Uterus (tissue), 4 donors: ENCODE results near the gene COL6A3. TPM values are rescaled to one million over a fixed set of nuclear protein-coding genes. Genes with fewer than 3 reads are reported as not detected.

Experiments used
- DNase-seq, 2 donors: peaks; one replicate each; pipeline ENCODE4 v3.0.0-alpha.2; 2019 to 2020
- H3K27ac ChIP-seq, 2 donors: fragments of 200-600 bp; sonication (generic); 1 replicate in 1 of 2; 2 replicates in 1 of 2; pipeline ENCODE4 v1.5.1; 2016 to 2018
- H3K27me3 ChIP-seq, 2 donors: fragments of 200-600 bp; sonication (generic); one replicate each; pipeline ENCODE4 v1.5.1; 2018 to 2019; ENCODE audit warnings: control low read depth in 1 of 2
- H3K36me3 ChIP-seq, 2 donors: fragments of 200-600 bp; sonication (generic); one replicate each; pipeline ENCODE4 v1.5.1; 2019; ENCODE audit warnings: control low read depth in 1 of 2
- H3K4me1 ChIP-seq, 2 donors: fragments of 200-600 bp; sonication (generic); one replicate each; pipeline ENCODE4 v1.5.1; 2018 to 2019; ENCODE audit warnings: control low read depth in 1 of 2
- H3K4me3 ChIP-seq, 2 donors: fragments of 200-600 bp; sonication (generic); 1 replicate in 1 of 2; 2 replicates in 1 of 2; pipeline ENCODE4 v1.5.1; 2018 to 2019; ENCODE audit warnings: mild to moderate bottlenecking in 1 of 2
- H3K9me3 ChIP-seq, 2 donors: fragments of 200-600 bp; sonication (generic); one replicate each; pipeline ENCODE4 v1.5.1; 2019; ENCODE audit warnings: control low read depth in 1 of 2
- POLR2A ChIP-seq, 2 donors: fragments of 450-650 bp; IDR thresholded peaks; one replicate each; pipeline ENCODE4 v1.6.1; 2016; ENCODE audit warnings: antibody characterized with exemption in 2 of 2, mild to moderate bottlenecking in 1 of 2, moderate library complexity in 1 of 2
- intact Hi-C: fragments of 100-400 bp; cut with DNase I; formaldehyde crosslinking; loops from one replicate; pipeline ENCODE4 v1.15.1; 2023; ENCODE audit warnings: low total_unique reads
- total RNA-seq, 4 donors: library from RNA; depleted of rRNA in 3 of 4; stranded (reverse); fragments of >200 nt in 3 of 4; gene quantifications; one replicate each; pipeline versions ENCODE4 v1.1.0 to v1.2.4, GENCODE V29; 2014 to 2023
- TF ChIP-seq, protein P1 (sequence below), 4 experiments: fragments of 200-600 bp in 2 of 4; fragments of 450-650 bp in 2 of 4; sonication (generic) in 2 of 4; IDR thresholded peaks; one replicate each; pipeline ENCODE4 v1.5.1; 2016 to 2019; ENCODE audit warnings: antibody characterized with exemption in 4 of 4, mild to moderate bottlenecking in 2 of 4, moderate library complexity in 1 of 4
- donor health status: DM: yes; HTN: yes; CAD: no.

COL6A3 gene
- total RNA-seq, 4 donors from 2014 or later: 164 to 1,719 (median 447) TPM

DNA sequence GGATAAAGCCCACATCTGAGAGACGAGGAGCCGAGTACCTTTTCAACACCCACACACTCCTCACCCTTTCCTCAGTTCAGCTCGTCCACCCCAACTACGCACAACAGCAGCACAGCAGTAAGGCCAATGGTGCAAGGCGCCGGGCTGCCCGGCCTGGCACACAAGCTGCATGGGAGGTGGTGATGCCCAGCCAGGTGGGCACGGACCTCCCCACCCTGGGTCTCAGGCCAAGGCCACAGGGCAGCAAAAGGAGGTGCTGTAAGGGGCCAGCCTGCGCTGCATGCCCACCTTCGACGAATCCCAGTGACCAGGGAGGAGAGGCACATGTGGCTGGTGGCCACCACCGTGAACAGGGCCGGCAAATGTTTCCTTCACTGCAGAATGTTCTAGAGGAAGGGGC lies 36.6 kb upstream of the COL6A3 start:
- Histone ChIP-seq H3K4me1 (peaks cover 6 to 16% of the 10 kb centered on the region in 2 donors), H3K9me3 (no peaks in the 10 kb centered on the region), H3K27me3 (no peaks in the 10 kb centered on the region), H3K4me3 (no peak overlapping the region), H3K27ac (peak overlapping the region; percentile 77 to 80), H3K36me3 (no peaks in the 10 kb centered on the region)
- DNase-seq: no peak
- intact Hi-C loops: no loop called here
- TF ChIP-seq POLR2A (IDR thresholded peaks at IDR 0.05): no peak
- TF ChIP-seq, protein P1, sequence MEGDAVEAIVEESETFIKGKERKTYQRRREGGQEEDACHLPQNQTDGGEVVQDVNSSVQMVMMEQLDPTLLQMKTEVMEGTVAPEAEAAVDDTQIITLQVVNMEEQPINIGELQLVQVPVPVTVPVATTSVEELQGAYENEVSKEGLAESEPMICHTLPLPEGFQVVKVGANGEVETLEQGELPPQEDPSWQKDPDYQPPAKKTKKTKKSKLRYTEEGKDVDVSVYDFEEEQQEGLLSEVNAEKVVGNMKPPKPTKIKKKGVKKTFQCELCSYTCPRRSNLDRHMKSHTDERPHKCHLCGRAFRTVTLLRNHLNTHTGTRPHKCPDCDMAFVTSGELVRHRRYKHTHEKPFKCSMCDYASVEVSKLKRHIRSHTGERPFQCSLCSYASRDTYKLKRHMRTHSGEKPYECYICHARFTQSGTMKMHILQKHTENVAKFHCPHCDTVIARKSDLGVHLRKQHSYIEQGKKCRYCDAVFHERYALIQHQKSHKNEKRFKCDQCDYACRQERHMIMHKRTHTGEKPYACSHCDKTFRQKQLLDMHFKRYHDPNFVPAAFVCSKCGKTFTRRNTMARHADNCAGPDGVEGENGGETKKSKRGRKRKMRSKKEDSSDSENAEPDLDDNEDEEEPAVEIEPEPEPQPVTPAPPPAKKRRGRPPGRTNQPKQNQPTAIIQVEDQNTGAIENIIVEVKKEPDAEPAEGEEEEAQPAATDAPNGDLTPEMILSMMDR (IDR thresholded peaks at IDR 0.05): no peak

DNA sequence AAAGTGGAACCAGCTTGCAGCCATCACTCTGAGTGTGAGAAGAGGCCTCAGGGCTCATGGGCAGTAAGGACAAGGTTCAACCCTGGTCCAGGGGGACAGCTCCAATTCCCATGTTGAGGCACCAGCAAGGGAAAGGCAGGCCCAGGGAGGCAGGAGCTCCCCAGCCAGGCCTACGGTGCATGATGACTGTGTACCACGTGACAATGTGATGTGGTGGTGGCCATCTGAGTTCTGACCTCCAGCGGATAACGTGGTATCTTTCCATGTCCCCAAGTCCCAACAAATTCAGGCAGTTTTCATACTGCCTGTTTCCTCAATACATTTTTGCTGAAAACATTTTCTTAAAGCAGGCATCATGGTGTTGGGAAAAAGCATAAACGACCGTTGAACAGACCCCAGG lies 36.1 kb upstream of the COL6A3 start:
- DNase-seq: no peak
- intact Hi-C loops: no loop called here
- no peak overlapping the region for H3K4me3 ChIP-seq
- H3K4me1 ChIP-seq: peaks cover 6 to 15% of the 10 kb centered on the region in 2 donors
- no peaks in the 10 kb centered on the region for H3K27me3 ChIP-seq
- no peaks in the 10 kb centered on the region for H3K9me3 ChIP-seq
- H3K27ac ChIP-seq: peak overlapping the region; percentile 77 to 80
- H3K36me3 ChIP-seq: no peaks in the 10 kb centered on the region
- TF ChIP-seq, protein P1 (IDR thresholded peaks at IDR 0.05): no peak
- no peak for TF ChIP-seq POLR2A (IDR thresholded peaks at IDR 0.05)

DNA sequence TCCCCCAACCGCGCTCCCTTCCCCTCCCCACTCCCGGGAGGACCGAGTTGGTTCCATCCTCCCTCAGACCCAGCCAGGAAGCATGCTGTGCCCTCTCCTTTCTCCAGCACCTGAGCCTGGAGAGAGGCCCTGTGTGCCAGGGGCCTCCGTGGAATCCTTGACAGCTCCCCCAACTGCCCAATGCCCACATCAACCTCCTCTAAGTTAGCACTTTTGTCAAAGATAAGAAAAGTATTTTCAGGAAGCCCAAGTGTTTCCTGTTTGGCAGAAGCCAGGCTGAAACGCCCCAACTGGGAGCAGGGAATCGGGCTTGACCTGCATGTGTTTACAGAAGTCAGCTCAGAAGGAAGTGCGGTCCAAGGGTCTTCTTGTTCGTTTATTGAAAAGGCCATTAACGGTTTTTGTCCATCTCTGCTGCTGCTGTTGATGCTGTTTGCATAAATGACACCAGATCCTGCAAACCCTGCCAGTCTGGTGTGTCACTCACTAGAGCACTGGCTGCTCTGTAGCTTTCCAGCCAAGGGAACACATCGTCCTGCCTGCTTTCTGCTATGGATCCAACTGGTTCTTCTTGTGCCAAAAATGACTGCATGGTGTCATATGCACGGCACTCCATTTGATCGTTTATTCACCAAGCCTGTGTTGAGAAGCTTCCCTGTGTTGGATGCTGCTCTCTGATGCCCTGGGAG lies 35.4 kb upstream of the COL6A3 start:
- DNase-seq: peak; percentile 66 to 78

DNA sequence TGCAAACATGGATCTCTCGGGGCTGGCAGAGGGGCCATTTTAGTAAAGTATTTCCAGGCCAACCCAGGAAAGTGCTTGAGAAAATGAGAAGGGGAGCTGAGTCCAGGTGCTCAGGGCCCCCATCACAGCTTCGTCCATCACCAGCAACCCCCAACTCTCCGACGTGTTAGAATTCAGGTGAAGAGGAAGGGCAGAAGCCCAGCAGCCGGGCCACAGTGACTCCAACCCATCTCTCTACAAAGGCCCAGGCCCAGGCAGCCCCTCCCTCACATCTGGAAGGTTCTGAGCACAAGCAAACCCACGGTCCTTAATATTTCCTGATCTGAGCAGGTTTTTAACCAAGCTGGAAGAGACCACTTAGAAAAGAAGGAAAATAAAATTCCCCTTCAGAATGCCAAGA lies 34.7 kb upstream of the COL6A3 start:
- Histone ChIP-seq H3K4me1 (peaks cover 6 to 15% of the 10 kb centered on the region in 2 donors), H3K4me3 (no peak overlapping the region), H3K27ac (peak overlapping the region; percentile 77 to 80), H3K36me3 (no peaks in the 10 kb centered on the region), H3K27me3 (no peaks in the 10 kb centered on the region), H3K9me3 (no peaks in the 10 kb centered on the region)
- peak in 1 of 2 donors; percentile 13 for DNase-seq
- no peak for TF ChIP-seq POLR2A (IDR thresholded peaks at IDR 0.05)
- TF ChIP-seq, protein P1 (IDR thresholded peaks at IDR 0.05): no peak
- intact Hi-C loops: no loop called here

More for the DNA sequence above, 35.4 kb upstream of the COL6A3 start:
- intact Hi-C loops: no loop called here
- TF ChIP-seq, protein P1 (IDR thresholded peaks at IDR 0.05): no peak
- peak in 1 of 2 donors; percentile 22 for TF ChIP-seq POLR2A (IDR thresholded peaks at IDR 0.05)
- no peaks in the 10 kb centered on the region for H3K9me3 ChIP-seq
- H3K27me3 ChIP-seq: no peaks in the 10 kb centered on the region
- H3K4me3 ChIP-seq: no peak overlapping the region
- H3K4me1 ChIP-seq: peaks cover 6 to 15% of the 10 kb centered on the region in 2 donors
- no peaks in the 10 kb centered on the region for H3K36me3 ChIP-seq
- peak overlapping the region; percentile 77 to 80 for H3K27ac ChIP-seq

DNA sequence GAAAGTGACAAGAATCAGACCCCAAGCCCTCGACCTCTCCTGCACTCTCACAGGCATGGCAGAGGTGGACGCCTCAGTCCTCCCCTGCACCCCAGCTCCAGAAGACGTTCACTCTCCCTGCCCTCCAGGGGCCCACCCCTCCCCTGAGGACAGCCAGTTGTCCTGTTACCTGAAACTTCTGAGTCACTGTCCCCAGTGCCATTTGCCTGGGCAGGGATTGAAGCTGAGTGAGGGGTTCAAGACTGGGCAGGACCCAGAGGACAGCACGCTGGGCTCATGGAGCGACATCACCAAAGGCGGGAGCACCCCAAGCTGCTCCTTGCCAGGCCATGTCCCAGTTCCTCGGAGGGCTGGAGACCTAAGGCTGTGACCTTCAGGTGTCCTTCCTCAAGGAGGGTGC lies 34.2 kb upstream of the COL6A3 start:
- no peaks in the 10 kb centered on the region for H3K36me3 ChIP-seq
- intact Hi-C loops: no loop called here
- peak overlapping the region; percentile 77 to 80 for H3K27ac ChIP-seq
- peaks cover 6 to 15% of the 10 kb centered on the region in 2 donors for H3K4me1 ChIP-seq
- TF ChIP-seq POLR2A (IDR thresholded peaks at IDR 0.05): no peak
- TF ChIP-seq, protein P1 (IDR thresholded peaks at IDR 0.05): no peak
- DNase-seq: no peak
- H3K27me3 ChIP-seq: no peaks in the 10 kb centered on the region
- no peaks in the 10 kb centered on the region for H3K9me3 ChIP-seq
- no peak overlapping the region for H3K4me3 ChIP-seq
